ENCODE results near the gene ARMC9.

The ARMC9 gene

DNA sequence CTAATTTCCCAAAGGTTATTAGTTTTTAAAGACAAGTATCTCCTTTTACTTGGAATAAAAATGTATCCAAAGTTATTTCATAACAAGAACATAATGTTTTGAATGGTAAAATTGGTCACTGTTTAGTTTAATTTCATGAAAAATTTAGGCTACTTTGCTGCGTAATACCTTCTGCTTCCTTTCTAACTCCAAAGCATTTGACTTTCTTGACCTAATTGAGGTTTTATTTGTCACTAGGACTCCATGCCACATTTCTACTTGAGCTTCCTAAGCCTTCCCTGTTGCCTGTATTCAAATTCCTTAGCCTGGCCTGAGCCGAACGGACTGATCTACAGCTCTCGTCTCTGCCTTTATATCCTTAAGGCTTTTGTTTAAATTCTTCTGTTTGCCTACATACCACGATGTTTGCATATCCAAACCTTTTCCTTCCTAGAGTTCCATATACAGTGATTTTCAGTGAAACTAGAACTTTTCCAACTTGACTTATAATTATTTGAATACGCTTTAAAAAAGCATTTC, 25.1 kb downstream of the ARMC9 start:
- no peak for DNase-seq (ENCODE audit: low read depth)
- no peak for TF ChIP-seq CTCF (conservative IDR thresholded peaks at IDR 0.05; ENCODE audit: control insufficient read depth, insufficient read depth, low read depth, low read length)
- no peak overlapping the region for H3K4me3 ChIP-seq (ENCODE audit: control insufficient read depth, low read depth, low read length)

DNA sequence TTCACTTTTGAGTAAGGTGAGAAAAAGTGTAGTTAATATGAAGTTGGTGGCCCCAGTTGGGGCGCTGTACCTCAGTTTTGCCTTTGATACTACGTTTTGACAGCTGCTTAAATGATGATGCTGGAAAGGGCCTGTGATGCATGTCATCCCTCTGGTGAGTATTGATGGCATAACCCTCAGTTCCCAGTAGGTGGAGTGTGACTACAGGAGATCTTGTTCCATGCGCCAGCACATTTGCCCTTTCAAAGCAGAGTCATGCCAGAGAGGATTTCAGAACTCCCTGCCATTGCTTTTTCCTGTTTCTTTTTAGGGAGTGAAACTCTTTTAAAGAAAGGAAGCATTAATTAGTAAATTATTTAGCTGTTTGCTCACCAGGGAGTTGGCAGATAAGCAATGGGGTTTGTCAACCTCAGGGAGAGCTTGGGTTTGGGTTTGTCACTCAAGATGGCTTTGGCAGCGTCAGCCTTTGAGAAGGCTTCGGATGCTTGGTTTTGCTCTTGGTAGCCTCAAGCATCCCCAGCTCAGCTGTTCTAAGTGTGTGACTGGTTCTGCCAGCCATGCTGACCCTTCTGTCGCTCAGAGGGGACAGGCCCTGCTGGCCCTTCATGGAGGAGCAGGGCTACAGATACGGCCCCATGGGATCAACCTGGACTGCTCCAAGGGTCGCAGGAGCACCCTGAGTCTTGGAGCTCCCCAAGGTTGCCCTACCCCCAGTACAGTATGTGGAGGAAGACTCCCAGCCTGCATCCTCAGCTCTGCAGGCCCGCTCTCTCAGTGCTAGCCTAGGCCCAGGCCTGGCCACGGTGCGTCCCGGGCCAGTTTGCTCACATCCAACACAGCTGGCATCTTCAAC, 29.1 kb downstream of the ARMC9 start:
- DNase-seq (ENCODE audit: low read depth) = peak; percentile 82
- no peak overlapping the region for H3K4me3 ChIP-seq (ENCODE audit: control insufficient read depth, low read depth, low read length)
- TF ChIP-seq CTCF (conservative IDR thresholded peaks at IDR 0.05; ENCODE audit: control insufficient read depth, insufficient read depth, low read depth, low read length) = peak; percentile 87

- H3K4me3 ChIP-seq (ENCODE audit: control insufficient read depth, low read depth, low read length) = no peak overlapping the region
- TF ChIP-seq CTCF (conservative IDR thresholded peaks at IDR 0.05; ENCODE audit: control insufficient read depth, insufficient read depth, low read depth, low read length) = no peak
- no peak for DNase-seq (ENCODE audit: low read depth)
Observed at GRCh38 chr2:231228223-231228622, 29.8 kb downstream of the ARMC9 start.

GRCh38 chr2:231228974-231229529, 30.6 kb downstream of the ARMC9 start:
- TF ChIP-seq CTCF (conservative IDR thresholded peaks at IDR 0.05; ENCODE audit: control insufficient read depth, insufficient read depth, low read depth, low read length) = no peak
- no peak overlapping the region for H3K4me3 ChIP-seq (ENCODE audit: control insufficient read depth, low read depth, low read length)
- no peak for DNase-seq (ENCODE audit: low read depth)

GRCh38 chr2:231235217-231235616, 36.8 kb downstream of the ARMC9 start:
- DNase-seq (ENCODE audit: low read depth) = no peak
- no peak overlapping the region for H3K4me3 ChIP-seq (ENCODE audit: control insufficient read depth, low read depth, low read length)

GRCh38 chr2:231238689-231239088, 40.3 kb downstream of the ARMC9 start:
- TF ChIP-seq CTCF (conservative IDR thresholded peaks at IDR 0.05; ENCODE audit: control insufficient read depth, insufficient read depth, low read depth, low read length) = no peak
- H3K4me3 ChIP-seq (ENCODE audit: control insufficient read depth, low read depth, low read length) = no peak overlapping the region
- no peak for DNase-seq (ENCODE audit: low read depth)

More at GRCh38 chr2:231235217-231235616, 36.8 kb downstream of the ARMC9 start:
- TF ChIP-seq CTCF (conservative IDR thresholded peaks at IDR 0.05; ENCODE audit: control insufficient read depth, insufficient read depth, low read depth, low read length) = no peak
